ENCODE measurements around the gene PLXNB1. TPM values are rescaled to one million over a fixed set of nuclear protein-coding genes. Genes with fewer than 3 reads are reported as not detected.
"Not testable (repeated sequence)": the region's sequence is repeated elsewhere in the genome, so short reads cannot be mapped to it uniquely, and the experiment has no call there.

The PLXNB1 gene
- 4.0 and 11.7 TPM in 2 replicates for total RNA-seq (2014; rRNA removed; shearing (Covaris generic))

- no peak for DNase-seq (ENCODE audit: low read depth in 1 of 2, low spot score in 2 of 2)
- 0 out of 2 replicates have a peak, but pooled peaks cover 2% of the 10 kb centered on the region for H3K27me3 ChIP-seq (replicated peaks)
- peaks cover 8% of the 10 kb centered on the region for H3K4me1 ChIP-seq (replicated peaks)
- H3K36me3 ChIP-seq = peaks cover 4% of the 10 kb centered on the region
- peak within 1 kb of the TSS; percentile 79 for H3K4me3 ChIP-seq
- no peak within 1 kb of the TSS for H3K27ac ChIP-seq
- H3K9me3 ChIP-seq (replicated peaks) = no peaks in the 10 kb centered on the region
Measured at GRCh38 chr3:48429960-48430707, at the start of gene PLXNB1. Gene PLXNB1, minus strand, starts transcription at chr3:48430086. Its CDS starts 5,475 bp downstream, at chr3:48424611.

- Histone ChIP-seq H3K4me1 (replicated peaks) (no peaks in the 10 kb centered on the region), H3K9me3 (replicated peaks) (no peaks in the 10 kb centered on the region), H3K27me3 (replicated peaks) (no peaks in the 10 kb centered on the region), H3K27ac (no peak overlapping the region), H3K36me3 (no peaks in the 10 kb centered on the region), H3K4me3 (no peak overlapping the region)
- no peak for DNase-seq (ENCODE audit: low read depth in 1 of 2, low spot score in 2 of 2)
Measured at GRCh38 chr3:48478626-48479555, 49.0 kb upstream of the PLXNB1 start.

- H3K4me3 ChIP-seq = no peak overlapping the region
- H3K36me3 ChIP-seq = no peaks in the 10 kb centered on the region
- H3K9me3 ChIP-seq (replicated peaks) = no peaks in the 10 kb centered on the region
- no peaks in the 10 kb centered on the region for H3K27me3 ChIP-seq (replicated peaks)
- DNase-seq (ENCODE audit: low read depth in 1 of 2, low spot score in 2 of 2) = no peak
- H3K27ac ChIP-seq = no peak overlapping the region
- H3K4me1 ChIP-seq (replicated peaks) = peaks cover 5% of the 10 kb centered on the region
Measured at GRCh38 chr3:48477959-48478520, 48.2 kb upstream of the PLXNB1 start.

- no peak for DNase-seq (ENCODE audit: low read depth in 1 of 2, low spot score in 2 of 2)
- H3K27me3 ChIP-seq (replicated peaks) = no peaks in the 10 kb centered on the region
Measured at GRCh38 chr3:48476426-48477053, 46.7 kb upstream of the PLXNB1 start.

GRCh38 chr3:48475188-48475587 is 45.3 kb upstream of the PLXNB1 start:
- Histone ChIP-seq H3K36me3 (peaks cover 7% of the 10 kb centered on the region; the same call in 1 of the 2 replicates), H3K9me3 (replicated peaks) (no peaks in the 10 kb centered on the region), H3K4me1 (replicated peaks) (peaks cover 12% of the 10 kb centered on the region), H3K27ac (no peak overlapping the region), H3K27me3 (replicated peaks) (no peaks in the 10 kb centered on the region), H3K4me3 (no peak overlapping the region)
- DNase-seq (ENCODE audit: low read depth in 1 of 2, low spot score in 2 of 2) = no peak

More at GRCh38 chr3:48476426-48477053, 46.7 kb upstream of the PLXNB1 start:
- Histone ChIP-seq H3K27ac (no peak overlapping the region), H3K4me1 (replicated peaks) (peaks cover 11% of the 10 kb centered on the region), H3K9me3 (replicated peaks) (no peaks in the 10 kb centered on the region), H3K36me3 (0 out of 2 replicates have a peak, but pooled peaks cover 3% of the 10 kb centered on the region), H3K4me3 (no peak overlapping the region)

GRCh38 chr3:48474619-48475018 is 44.7 kb upstream of the PLXNB1 start:
- Histone ChIP-seq H3K27me3 (replicated peaks) (no peaks in the 10 kb centered on the region), H3K36me3 (peaks cover 13% of the 10 kb centered on the region; the same call in 1 of the 2 replicates), H3K27ac (no peak overlapping the region), H3K4me3 (no peak overlapping the region), H3K4me1 (replicated peaks) (peaks cover 12% of the 10 kb centered on the region), H3K9me3 (replicated peaks) (no peaks in the 10 kb centered on the region)
- no peak for DNase-seq (ENCODE audit: low read depth in 1 of 2, low spot score in 2 of 2)

- Histone ChIP-seq H3K4me1 (replicated peaks) (peaks cover 12% of the 10 kb centered on the region), H3K36me3 (peaks cover 19% of the 10 kb centered on the region; the same call in 1 of the 2 replicates)
- H3K27me3 ChIP-seq (replicated peaks); DNase-seq (ENCODE audit: low read depth in 1 of 2, low spot score in 2 of 2); H3K27ac ChIP-seq; H3K9me3 ChIP-seq (replicated peaks); H3K4me3 ChIP-seq: not testable (repeated sequence)
Measured at GRCh38 chr3:48474031-48474430, 44.1 kb upstream of the PLXNB1 start.

GRCh38 chr3:48473617-48473952 is 43.7 kb upstream of the PLXNB1 start:
- Histone ChIP-seq H3K27ac (peak overlapping the region; percentile 94; the same call in 1 of the 2 replicates), H3K4me1 (replicated peaks) (peaks cover 12% of the 10 kb centered on the region)

GRCh38 chr3:48472923-48473616 is 43.2 kb upstream of the PLXNB1 start:
- Histone ChIP-seq H3K27ac (peak overlapping the region; percentile 94), H3K27me3 (replicated peaks) (no peaks in the 10 kb centered on the region), H3K36me3 (peaks cover 28% of the 10 kb centered on the region), H3K4me3 (peak overlapping the region; percentile 53), H3K9me3 (replicated peaks) (no peaks in the 10 kb centered on the region), H3K4me1 (replicated peaks) (peaks cover 12% of the 10 kb centered on the region)
- peak; percentile 92 to 93 for DNase-seq (ENCODE audit: low read depth in 1 of 2, low spot score in 2 of 2)

More at GRCh38 chr3:48473617-48473952, 43.7 kb upstream of the PLXNB1 start:
- no peaks in the 10 kb centered on the region for H3K27me3 ChIP-seq (replicated peaks)
- H3K9me3 ChIP-seq (replicated peaks) = no peaks in the 10 kb centered on the region
- no peak for DNase-seq (ENCODE audit: low read depth in 1 of 2, low spot score in 2 of 2)
- H3K36me3 ChIP-seq = peaks cover 23% of the 10 kb centered on the region
- no peak overlapping the region for H3K4me3 ChIP-seq

GRCh38 chr3:48472673-48472922 is 42.7 kb upstream of the PLXNB1 start:
- H3K27me3 ChIP-seq (replicated peaks) = no peaks in the 10 kb centered on the region
- peak overlapping the region; percentile 53 for H3K4me3 ChIP-seq
- no peak for DNase-seq (ENCODE audit: low read depth in 1 of 2, low spot score in 2 of 2)
- H3K36me3 ChIP-seq = peaks cover 33% of the 10 kb centered on the region
- peaks cover 14% of the 10 kb centered on the region for H3K4me1 ChIP-seq (replicated peaks)
- H3K27ac ChIP-seq = peak overlapping the region; percentile 94
- H3K9me3 ChIP-seq (replicated peaks) = no peaks in the 10 kb centered on the region

- H3K27me3 ChIP-seq (replicated peaks) = no peaks in the 10 kb centered on the region
- no peak for DNase-seq (ENCODE audit: low read depth in 1 of 2, low spot score in 2 of 2)
- H3K36me3 ChIP-seq = peaks cover 54% of the 10 kb centered on the region
- peaks cover 37% of the 10 kb centered on the region for H3K4me1 ChIP-seq (replicated peaks)
- no peak overlapping the region for H3K4me3 ChIP-seq
- no peak overlapping the region for H3K27ac ChIP-seq
- H3K9me3 ChIP-seq (replicated peaks) = no peaks in the 10 kb centered on the region
Measured at GRCh38 chr3:48470286-48470685, 40.4 kb upstream of the PLXNB1 start.

- H3K27ac ChIP-seq = no peak overlapping the region
- no peak for DNase-seq (ENCODE audit: low read depth in 1 of 2, low spot score in 2 of 2)
- H3K27me3 ChIP-seq (replicated peaks) = no peaks in the 10 kb centered on the region
- no peak overlapping the region for H3K4me3 ChIP-seq
- H3K9me3 ChIP-seq (replicated peaks) = no peaks in the 10 kb centered on the region
- peaks cover 64% of the 10 kb centered on the region for H3K36me3 ChIP-seq
- peaks cover 40% of the 10 kb centered on the region for H3K4me1 ChIP-seq (replicated peaks)
Measured at GRCh38 chr3:48469046-48469915, 39.4 kb upstream of the PLXNB1 start.
